Pancreas (tissue), 10 donors: ENCODE measurements around the gene SPATA3. TPM values are rescaled to one million over a fixed set of nuclear protein-coding genes. Genes with fewer than 3 reads are reported as not detected.

Experiments used
- ATAC-seq, 4 donors: fragments of 200-7000 bp; cut with Tn5 transposase; one replicate each; pipeline versions ENCODE4 v1.8.0 to v1.9.1; 2020; ENCODE audit warnings: mild to moderate bottlenecking in 4 of 4, moderate library complexity in 4 of 4
- DNase-seq, 6 donors: peaks; one replicate each; pipeline ENCODE4 v3.0.0-alpha.2; 2020
- FAIRE-seq: peaks from 2 replicates; lab custom pipeline; 2012; peaks lifted over from hg19 to GRCh38; lab: Jason Lieb, UNC
- H3K27ac ChIP-seq, 4 donors: fragments of 200-600 bp; sonication (generic); 1 replicate in 3 of 4; 2 replicates in 1 of 4; pipeline versions ENCODE4 v1.5.0 to v1.8.0; 2020
- H3K27me3 ChIP-seq, 4 donors: fragments of 200-600 bp; one replicate each; pipeline ENCODE4 v1.8.0; 2021
- H3K36me3 ChIP-seq, 3 donors: fragments of 200-600 bp; sonication (generic) in 1 of 3; one replicate each; pipeline versions ENCODE4 v1.5.0 to v1.8.0; 2020 to 2021
- H3K4me1 ChIP-seq, 3 donors: fragments of 200-600 bp; one replicate each; pipeline ENCODE4 v1.8.0; 2021
- H3K4me3 ChIP-seq, 4 donors: fragments of 200-600 bp; sonication (generic) in 2 of 4; one replicate each; pipeline versions ENCODE4 v1.5.0 to v1.8.0; 2020 to 2021
- H3K9me3 ChIP-seq, 4 donors: fragments of 200-600 bp; one replicate each; pipeline ENCODE4 v1.8.0; 2021
- WGBS, 2 donors: extraction: QIAGEN DNeasy Blood & Tissue Kit; methylation state at CpG; one replicate each; pipeline ENCODE4 v1.1.7; 2013; 5-methylcytosine and 5-hydroxymethylcytosine counted together
- intact Hi-C, 3 donors: fragments of 100-400 bp; cut with DNase I; formaldehyde crosslinking; loops; one replicate each; pipeline versions ENCODE4 v1.11.1 to v1.14.2; 2022
- polyA plus RNA-seq, 2 donors: library from polyadenylated mRNA; stranded (reverse); fragments of 200-250 nt; gene quantifications; one replicate each; pipeline ENCODE4 v1.2.3, GENCODE V29; 2013
- total RNA-seq, 6 donors: library from RNA; stranded (reverse); fragmentation: NEBNext Ultra II Directional in 4 of 6; extraction: Animal tissue kit (Norgen Biotek cat#: 25700) in 4 of 6; gene quantifications; one replicate each; pipeline versions ENCODE4 v1.2.1 to v1.2.4, GENCODE V29; 2021 to 2023
- TF ChIP-seq, protein P1 (sequence below), 4 donors: fragments of 200-600 bp; sonication (generic) in 3 of 4; IDR thresholded peaks; one replicate each; pipeline versions ENCODE4 v1.5.0 to v1.8.0; 2021; ENCODE audit warnings: antibody characterized with exemption in 4 of 4
- donor health status: healthy with polysubstance abuse.
- donor health status: DM: no; HTN: no; CAD: no; lungs with moderate emphysema.
- donor health status: DM: no; HTN: no; CAD: no.
- donor health status: control.
- donor health status: control.
- donor health status: Bipolar disorder and iron deficiency.
- donor health status: DM: yes; HTN: yes; CAD: no.
- donor health status: DM: no; HTN: no; CAD: no.
- donor health status: DM: no; HTN: no; CAD: no.
- donor health status: DM: yes; HTN: yes; CAD: no.

SPATA3 gene
- total and polyA plus RNA-seq, 8 donors: not detected

DNA sequence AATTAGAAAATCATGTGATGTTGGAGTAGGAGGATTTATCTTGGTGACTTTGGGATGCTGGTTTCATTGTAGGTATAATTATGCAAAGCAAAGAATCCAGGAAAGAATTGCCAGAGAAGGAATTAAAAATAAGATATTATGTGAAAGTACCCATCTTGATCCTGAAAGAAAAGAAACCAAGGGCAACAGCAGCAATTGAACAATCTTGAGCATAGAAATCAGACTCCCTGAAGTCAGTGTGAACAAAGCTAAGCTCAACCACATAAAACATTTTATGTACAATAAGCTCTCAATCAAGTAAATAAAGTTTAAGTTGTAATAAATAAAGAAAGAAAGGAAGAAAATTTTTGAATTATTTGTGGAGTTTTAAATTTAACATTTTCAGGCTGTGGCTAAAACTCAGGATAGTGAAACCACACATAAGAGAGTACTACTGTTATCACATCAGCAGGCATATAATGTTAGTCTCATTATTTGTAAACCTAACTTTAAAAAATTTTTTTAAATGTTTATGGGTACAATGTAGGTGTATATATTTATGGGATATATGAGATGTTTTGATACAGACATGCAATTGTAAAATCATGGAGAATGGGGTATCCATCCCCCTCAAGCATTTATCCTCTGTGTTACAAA lies 38.0 kb upstream of the SPATA3 start:
- Histone ChIP-seq H3K4me3 (peak overlapping the region in 2 of 4 donors; percentile 5 to 32), H3K27me3 (peaks cover 0 to 2% (median 0%) of the 10 kb centered on the region in 4 donors), H3K27ac (no peak overlapping the region), H3K36me3 (no peaks in the 10 kb centered on the region), H3K9me3 (no peaks in the 10 kb centered on the region), H3K4me1 (peaks cover 0 to 6% (median 0%) of the 10 kb centered on the region in 3 donors)
- FAIRE-seq: peak; percentile 80
- DNase-seq: no peak
- ATAC-seq: no peak
- intact Hi-C loops: no loop called here
- TF ChIP-seq, protein P1, sequence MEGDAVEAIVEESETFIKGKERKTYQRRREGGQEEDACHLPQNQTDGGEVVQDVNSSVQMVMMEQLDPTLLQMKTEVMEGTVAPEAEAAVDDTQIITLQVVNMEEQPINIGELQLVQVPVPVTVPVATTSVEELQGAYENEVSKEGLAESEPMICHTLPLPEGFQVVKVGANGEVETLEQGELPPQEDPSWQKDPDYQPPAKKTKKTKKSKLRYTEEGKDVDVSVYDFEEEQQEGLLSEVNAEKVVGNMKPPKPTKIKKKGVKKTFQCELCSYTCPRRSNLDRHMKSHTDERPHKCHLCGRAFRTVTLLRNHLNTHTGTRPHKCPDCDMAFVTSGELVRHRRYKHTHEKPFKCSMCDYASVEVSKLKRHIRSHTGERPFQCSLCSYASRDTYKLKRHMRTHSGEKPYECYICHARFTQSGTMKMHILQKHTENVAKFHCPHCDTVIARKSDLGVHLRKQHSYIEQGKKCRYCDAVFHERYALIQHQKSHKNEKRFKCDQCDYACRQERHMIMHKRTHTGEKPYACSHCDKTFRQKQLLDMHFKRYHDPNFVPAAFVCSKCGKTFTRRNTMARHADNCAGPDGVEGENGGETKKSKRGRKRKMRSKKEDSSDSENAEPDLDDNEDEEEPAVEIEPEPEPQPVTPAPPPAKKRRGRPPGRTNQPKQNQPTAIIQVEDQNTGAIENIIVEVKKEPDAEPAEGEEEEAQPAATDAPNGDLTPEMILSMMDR (IDR thresholded peaks at IDR 0.05): no peak

DNA sequence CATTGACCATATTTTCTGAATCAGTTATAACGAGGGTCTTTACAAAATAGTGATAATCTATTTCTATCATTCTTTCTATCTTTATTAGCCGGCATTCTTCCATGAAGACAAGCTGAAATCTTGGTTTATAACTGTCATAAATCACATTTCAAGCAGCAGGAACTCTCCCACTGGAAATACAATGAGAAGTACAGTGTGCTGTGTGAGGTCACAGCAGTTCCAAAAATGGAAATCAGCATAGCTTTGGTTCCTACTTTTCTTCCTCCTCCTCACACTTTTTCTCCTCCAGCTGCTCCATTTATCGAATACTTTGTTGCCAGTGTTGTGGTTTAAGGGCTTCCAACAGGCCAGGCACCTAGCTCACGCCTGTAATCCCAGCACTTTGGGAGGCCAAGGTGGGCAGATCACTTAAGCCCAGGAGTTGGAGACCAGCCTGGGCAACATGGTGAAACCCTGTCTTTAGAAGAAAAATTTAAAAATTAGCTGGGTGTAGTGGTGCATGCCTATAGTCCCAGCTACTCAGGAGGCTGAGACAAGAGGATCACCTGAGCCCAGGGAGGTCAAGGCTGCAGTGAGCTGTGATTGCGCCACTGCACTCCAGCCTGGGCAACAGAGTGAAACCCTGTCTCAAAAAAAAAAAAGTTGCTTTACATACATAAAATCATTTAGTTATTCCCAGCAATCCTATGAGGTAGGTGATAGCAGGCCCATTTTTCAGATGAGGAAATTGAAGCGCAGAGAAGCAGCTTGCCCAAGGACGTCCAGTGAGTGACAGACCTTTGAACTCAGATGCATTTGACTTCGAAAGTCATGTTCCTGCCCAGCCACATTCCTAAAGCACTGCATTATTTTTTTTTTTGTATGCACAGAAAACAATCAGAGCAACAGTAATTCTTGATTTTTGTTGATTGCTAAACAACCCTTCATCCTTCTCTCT lies 36.8 kb upstream of the SPATA3 start:
- TF ChIP-seq, protein P1 (IDR thresholded peaks at IDR 0.05): no peak
- DNase-seq (no peak), FAIRE-seq (no peak), ATAC-seq (no peak)
- no peak overlapping the region for H3K4me3 ChIP-seq
- peaks cover 0 to 6% (median 0%) of the 10 kb centered on the region in 3 donors for H3K4me1 ChIP-seq
- 71 to 80% methylated on average over 8 of the region's 8 CpGs for WGBS, 2 donors
- H3K27ac ChIP-seq: no peak overlapping the region
- intact Hi-C loops: no loop called here
- H3K27me3 ChIP-seq: peaks cover 0 to 2% (median 0%) of the 10 kb centered on the region in 4 donors
- H3K36me3 ChIP-seq: no peaks in the 10 kb centered on the region
- no peaks in the 10 kb centered on the region for H3K9me3 ChIP-seq

GRCh38 chr2:230960026-230960425 lies 35.9 kb upstream of the SPATA3 start:
- ATAC-seq (no peak), FAIRE-seq (no peak), DNase-seq (no peak)
- TF ChIP-seq, protein P1 (IDR thresholded peaks at IDR 0.05): no peak
- Histone ChIP-seq H3K9me3 (no peaks in the 10 kb centered on the region), H3K36me3 (no peaks in the 10 kb centered on the region), H3K27me3 (peaks cover 0 to 2% (median 0%) of the 10 kb centered on the region in 4 donors), H3K27ac (no peak overlapping the region), H3K4me1 (peaks cover 0 to 6% (median 0%) of the 10 kb centered on the region in 3 donors), H3K4me3 (no peak overlapping the region)
- intact Hi-C loops: no loop called here
- 38 to 52% methylated on average over 1 of the region's 1 CpG for WGBS, 2 donors

DNA sequence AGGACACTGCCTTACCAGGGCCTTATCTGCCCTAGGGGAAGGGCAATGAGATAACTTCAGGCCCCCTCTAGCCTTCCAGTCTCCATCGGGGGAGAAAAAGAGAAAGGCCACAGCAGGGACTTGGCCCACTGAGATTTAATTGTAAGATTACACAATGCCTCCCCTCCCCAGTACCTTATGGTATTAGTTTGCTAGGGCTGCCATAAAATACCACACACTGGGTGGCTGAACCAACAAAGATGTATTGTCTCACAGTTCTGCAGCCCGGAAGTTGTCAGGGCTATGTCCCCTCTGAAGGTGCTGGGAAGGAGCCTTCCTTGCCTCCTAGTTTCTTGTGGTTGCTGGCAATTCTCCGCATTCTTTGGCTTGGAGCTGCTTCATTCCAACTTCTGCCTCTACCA lies 34.8 kb upstream of the SPATA3 start:
- 63 to 71% methylated on average over 3 of the region's 3 CpGs for WGBS, 2 donors
- TF ChIP-seq, protein P1 (IDR thresholded peaks at IDR 0.05): no peak
- Histone ChIP-seq H3K36me3 (no peaks in the 10 kb centered on the region), H3K9me3 (no peaks in the 10 kb centered on the region), H3K4me1 (peaks cover 0 to 6% (median 0%) of the 10 kb centered on the region in 3 donors), H3K4me3 (no peak overlapping the region), H3K27me3 (peaks cover 0 to 2% (median 0%) of the 10 kb centered on the region in 4 donors), H3K27ac (no peak overlapping the region)
- DNase-seq (no peak), ATAC-seq (no peak), FAIRE-seq (no peak)
- intact Hi-C loops: no loop called here
